Left ventricle myocardium inferior (tissue), 1 donor: ENCODE data around the gene FBXO39. TPM values are rescaled to one million over a fixed set of nuclear protein-coding genes. Genes with fewer than 3 reads are reported as not detected.

Experiments
- DNase-seq: peaks from one replicate; pipeline ENCODE4 v3.0.0-alpha.2; 2020
- H3K27ac ChIP-seq: fragments of 200-600 bp; replicated peaks from 2 replicates; pipeline ENCODE4 v1.8.0; 2021
- H3K27me3 ChIP-seq: fragments of 200-600 bp; 2 replicates; pipeline ENCODE4 v1.8.0; 2021; ENCODE audit warnings: low read depth
- H3K36me3 ChIP-seq: fragments of 200-600 bp; 2 replicates; pipeline ENCODE4 v1.8.0; 2021
- H3K4me1 ChIP-seq: fragments of 200-600 bp; 2 replicates; pipeline ENCODE4 v1.8.0; 2021
- H3K4me3 ChIP-seq: fragments of 200-600 bp; 2 replicates; pipeline ENCODE4 v1.8.0; 2021; ENCODE audit warnings: mild to moderate bottlenecking, moderate library complexity
- H3K9me3 ChIP-seq: fragments of 200-600 bp; replicated peaks from 2 replicates; pipeline ENCODE4 v1.8.0; 2021
- intact Hi-C: fragments of 100-400 bp; cut with micrococcal nuclease; formaldehyde crosslinking; loops from one replicate; pipeline ENCODE4 v1.11.0; 2022
- total RNA-seq: library from RNA; stranded (reverse); fragmentation: NEBNext Ultra II Directional; extraction: Animal tissue kit (Norgen Biotek cat#: 25700); gene quantifications from one replicate; pipeline ENCODE4 v1.2.1, GENCODE V29; 2021
- TF ChIP-seq, protein P1 (sequence below): fragments of 200-600 bp; IDR thresholded peaks from 2 replicates; pipeline ENCODE4 v1.8.0; 2021; ENCODE audit warnings: antibody characterized with exemption, mild to moderate bottlenecking, borderline replicate concordance
- donor health status: DM: no; HTN: yes; CAD: no; lungs with severe emphysema.

The FBXO39 gene
- total RNA-seq, 1 donor from 2014 or later = not detected

DNA sequence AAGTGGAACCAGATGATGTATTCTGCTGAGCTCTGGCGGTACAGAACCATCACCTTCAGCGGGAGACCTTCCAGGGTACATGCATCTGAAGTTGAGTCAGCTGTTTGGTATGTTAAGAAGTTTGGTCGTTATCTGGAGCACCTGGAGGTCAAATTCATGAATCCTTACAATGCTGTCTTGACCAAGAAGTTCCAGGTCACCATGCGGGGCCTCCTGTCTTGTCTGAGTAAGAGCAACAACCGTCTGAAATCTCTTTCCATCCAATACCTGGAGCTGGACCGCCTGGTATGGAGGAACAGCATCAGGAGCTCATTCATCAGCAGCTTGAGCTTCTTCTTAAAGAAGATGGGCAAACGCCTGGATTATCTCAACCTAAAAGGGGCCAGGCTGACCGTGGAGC lies 4.0 kb downstream of the FBXO39 start:
- H3K4me3 ChIP-seq = no peak overlapping the region
- no peak overlapping the region for H3K27ac ChIP-seq
- H3K36me3 ChIP-seq = no peaks in the 10 kb centered on the region
- no peak for DNase-seq
- H3K9me3 ChIP-seq = peaks cover 43% of the 10 kb centered on the region
- intact Hi-C loops = no loop called here
- peaks cover 55% of the 10 kb centered on the region for H3K27me3 ChIP-seq
- TF ChIP-seq, protein P1, sequence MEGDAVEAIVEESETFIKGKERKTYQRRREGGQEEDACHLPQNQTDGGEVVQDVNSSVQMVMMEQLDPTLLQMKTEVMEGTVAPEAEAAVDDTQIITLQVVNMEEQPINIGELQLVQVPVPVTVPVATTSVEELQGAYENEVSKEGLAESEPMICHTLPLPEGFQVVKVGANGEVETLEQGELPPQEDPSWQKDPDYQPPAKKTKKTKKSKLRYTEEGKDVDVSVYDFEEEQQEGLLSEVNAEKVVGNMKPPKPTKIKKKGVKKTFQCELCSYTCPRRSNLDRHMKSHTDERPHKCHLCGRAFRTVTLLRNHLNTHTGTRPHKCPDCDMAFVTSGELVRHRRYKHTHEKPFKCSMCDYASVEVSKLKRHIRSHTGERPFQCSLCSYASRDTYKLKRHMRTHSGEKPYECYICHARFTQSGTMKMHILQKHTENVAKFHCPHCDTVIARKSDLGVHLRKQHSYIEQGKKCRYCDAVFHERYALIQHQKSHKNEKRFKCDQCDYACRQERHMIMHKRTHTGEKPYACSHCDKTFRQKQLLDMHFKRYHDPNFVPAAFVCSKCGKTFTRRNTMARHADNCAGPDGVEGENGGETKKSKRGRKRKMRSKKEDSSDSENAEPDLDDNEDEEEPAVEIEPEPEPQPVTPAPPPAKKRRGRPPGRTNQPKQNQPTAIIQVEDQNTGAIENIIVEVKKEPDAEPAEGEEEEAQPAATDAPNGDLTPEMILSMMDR = no peak
- peaks cover 7% of the 10 kb centered on the region for H3K4me1 ChIP-seq

DNA sequence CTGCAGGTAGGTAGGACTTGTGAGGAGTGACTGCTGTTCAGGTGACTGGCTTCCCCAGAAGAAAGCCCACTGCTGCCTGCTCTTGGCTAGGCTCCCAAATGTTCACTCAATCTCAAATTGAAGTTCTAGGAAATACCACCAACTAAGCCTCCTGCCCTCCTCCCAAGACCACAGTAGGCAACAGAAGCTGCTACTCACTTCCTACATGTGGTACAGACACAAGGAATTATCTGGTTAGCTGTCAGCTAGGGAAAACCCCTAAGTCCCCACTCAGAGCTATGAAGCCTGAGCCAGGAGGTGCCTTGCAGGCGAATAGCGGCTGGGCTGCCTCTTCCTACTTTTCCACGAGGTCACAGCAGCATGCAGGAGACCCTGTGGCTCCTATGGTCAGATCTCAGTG lies 4.9 kb downstream of the FBXO39 start:
- Histone ChIP-seq H3K27me3 (peaks cover 50% of the 10 kb centered on the region), H3K4me3 (no peak overlapping the region), H3K9me3 (peaks cover 43% of the 10 kb centered on the region), H3K27ac (no peak overlapping the region), H3K4me1 (peaks cover 4% of the 10 kb centered on the region), H3K36me3 (no peaks in the 10 kb centered on the region)
- intact Hi-C loops = no loop called here
- no peak for DNase-seq
- TF ChIP-seq, protein P1 = no peak

DNA sequence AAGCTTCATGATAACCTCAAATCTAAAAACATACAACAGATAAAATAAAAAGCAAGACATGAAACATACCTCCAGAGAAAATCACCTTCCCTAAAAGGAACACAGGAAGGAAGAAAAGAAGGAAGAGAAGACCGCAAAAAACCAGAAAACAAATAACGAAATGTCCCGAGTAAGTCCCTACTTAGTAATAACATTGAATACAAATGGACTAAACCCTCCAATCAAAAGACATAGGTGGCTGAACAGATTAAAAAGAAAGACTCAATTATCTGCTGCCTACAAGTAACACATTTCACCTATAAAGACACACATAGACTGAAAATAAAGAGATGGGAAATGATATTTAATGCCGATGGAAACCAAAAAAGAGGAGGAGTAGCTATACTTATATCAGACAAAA lies 6.2 kb downstream of the FBXO39 start:
- no peak for DNase-seq
- TF ChIP-seq, protein P1 = no peak
- Histone ChIP-seq H3K27ac (no peak overlapping the region), H3K4me3 (no peak overlapping the region), H3K4me1 (no peaks in the 10 kb centered on the region), H3K27me3 (peaks cover 41% of the 10 kb centered on the region), H3K36me3 (no peaks in the 10 kb centered on the region), H3K9me3 (peaks cover 44% of the 10 kb centered on the region)
- intact Hi-C loops = no loop called here

DNA sequence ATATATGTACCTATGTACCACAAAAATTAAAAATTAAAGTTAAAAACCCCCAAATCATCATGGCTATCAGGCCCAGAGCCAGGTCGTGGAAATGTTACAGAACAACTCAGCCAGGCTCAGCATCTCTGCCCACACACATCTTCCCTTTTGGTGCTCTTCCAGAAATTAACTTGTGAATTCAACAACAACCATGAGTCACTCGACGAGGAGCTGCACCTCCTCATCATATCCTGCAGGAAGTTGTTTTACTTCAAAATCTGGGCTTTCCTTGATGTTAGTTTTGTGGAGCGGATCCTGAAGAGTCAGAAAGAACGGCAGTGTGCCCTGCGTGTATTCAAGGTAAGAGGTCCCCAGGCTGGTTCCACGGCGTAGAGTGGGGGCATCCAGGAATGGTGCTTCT lies 10.6 kb downstream of the FBXO39 start:
- Histone ChIP-seq H3K4me1 (no peaks in the 10 kb centered on the region), H3K9me3 (peaks cover 37% of the 10 kb centered on the region), H3K36me3 (no peaks in the 10 kb centered on the region), H3K4me3 (no peak overlapping the region), H3K27me3 (peaks cover 46% of the 10 kb centered on the region), H3K27ac (no peak overlapping the region)
- TF ChIP-seq, protein P1 = no peak
- DNase-seq = no peak
- intact Hi-C loops = no loop called here

DNA sequence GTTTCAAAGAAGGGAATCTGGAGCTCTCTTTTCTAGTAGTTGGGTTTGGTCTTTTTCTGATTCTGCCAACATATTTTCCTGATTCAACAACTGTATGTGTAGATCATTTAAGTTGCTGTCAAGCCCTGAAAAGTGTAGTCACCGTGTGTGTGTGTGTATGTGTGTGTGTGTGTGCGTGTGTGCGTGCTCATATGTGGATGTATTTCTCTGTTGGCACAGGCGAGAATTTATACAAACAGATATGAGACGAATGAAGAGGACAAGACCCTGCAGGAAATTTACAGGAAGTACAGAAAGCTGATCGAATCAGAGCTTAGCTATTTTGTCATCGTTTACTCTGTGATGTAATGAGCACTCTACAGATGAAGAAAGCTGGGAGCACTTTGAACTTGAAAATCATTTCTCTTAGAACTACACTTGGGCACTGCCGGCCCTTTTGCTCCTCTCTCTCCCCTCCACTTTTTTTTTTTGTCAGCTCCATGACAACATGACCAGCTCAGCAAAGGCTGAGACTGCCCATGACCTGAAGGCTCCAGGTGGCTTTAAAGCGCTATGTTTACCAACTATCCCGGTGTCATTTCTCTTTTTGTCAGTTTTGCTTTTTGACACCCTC lies 11.2 kb downstream of the FBXO39 start:
- no peaks in the 10 kb centered on the region for H3K4me1 ChIP-seq
- no peaks in the 10 kb centered on the region for H3K36me3 ChIP-seq
- H3K27me3 ChIP-seq = peaks cover 52% of the 10 kb centered on the region
- TF ChIP-seq, protein P1 = no peak
- DNase-seq = no peak
- H3K4me3 ChIP-seq = no peak overlapping the region
- peaks cover 37% of the 10 kb centered on the region for H3K9me3 ChIP-seq
- H3K27ac ChIP-seq = no peak overlapping the region
- intact Hi-C loops = no loop called here
